ENCODE measurements around the gene CEP20.

CEP20 gene

DNA sequence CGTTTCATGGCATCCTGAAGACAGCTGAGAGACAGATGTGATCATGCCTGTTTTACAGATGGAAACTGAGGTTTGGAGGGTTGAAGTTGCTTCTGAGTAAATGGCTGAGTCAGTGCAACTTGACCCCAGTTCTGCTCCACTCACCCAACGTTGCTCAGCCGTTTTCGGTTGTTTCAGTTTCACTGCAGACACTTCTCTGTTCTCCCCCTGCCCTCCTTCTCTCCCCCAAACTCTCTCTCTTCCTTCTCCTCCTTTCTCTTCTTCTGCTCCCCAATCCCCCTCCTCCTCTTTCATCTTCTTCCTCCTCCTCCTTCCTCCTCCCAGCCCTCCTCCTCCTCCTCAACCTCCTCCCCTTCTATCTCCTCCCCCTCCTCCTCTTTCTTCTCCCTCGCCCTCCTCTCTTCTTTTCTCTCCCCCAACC is 9.4 kb upstream of the CEP20 start:
- DNase-seq (ENCODE audit: low read depth, low spot score) = no peak

GRCh38 chr16:15897121-15897780 is 8.8 kb upstream of the CEP20 start:
- no peak for DNase-seq (ENCODE audit: low read depth, low spot score)

DNA sequence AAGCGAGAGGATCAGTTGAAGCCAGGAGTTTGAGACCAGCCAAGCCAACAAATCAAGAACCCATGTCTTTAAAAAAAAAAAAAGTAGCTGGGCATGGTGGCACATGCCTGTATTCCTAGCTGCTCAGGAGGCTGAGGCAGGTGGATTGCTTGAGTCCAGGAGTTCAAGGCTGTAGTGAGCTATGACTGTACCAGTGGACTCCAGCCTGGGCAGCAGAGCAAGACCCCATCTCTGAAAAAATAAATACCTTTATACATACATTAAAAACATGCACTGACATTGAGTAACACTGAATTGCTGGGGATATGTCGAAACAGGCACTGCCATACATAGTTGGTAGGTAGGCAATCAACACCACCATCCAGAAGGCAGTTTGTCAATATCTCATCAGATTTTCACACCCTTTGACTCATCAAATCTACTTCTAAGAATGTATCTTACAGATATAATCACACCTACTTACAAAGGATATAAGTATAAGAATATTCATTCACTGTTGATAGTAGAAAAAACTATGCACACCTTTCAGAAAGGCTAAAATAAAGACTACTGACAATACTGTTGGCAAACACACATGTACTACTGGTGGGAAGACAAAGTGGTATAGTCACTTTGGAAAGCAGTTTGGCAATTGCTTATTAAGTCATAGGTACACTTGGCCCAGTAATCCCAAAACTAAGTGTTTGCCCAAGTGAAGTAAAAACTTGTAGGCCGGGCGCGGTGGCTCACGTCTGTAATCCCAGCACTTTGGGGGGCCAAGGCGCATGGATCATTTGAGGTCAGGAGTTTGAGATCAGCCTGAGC is 6.4 kb upstream of the CEP20 start:
- no peak for DNase-seq (ENCODE audit: low read depth, low spot score)

- DNase-seq (ENCODE audit: low read depth, low spot score) = no peak
Measured at GRCh38 chr16:15891508-15891907, 3.1 kb upstream of the CEP20 start.

DNA sequence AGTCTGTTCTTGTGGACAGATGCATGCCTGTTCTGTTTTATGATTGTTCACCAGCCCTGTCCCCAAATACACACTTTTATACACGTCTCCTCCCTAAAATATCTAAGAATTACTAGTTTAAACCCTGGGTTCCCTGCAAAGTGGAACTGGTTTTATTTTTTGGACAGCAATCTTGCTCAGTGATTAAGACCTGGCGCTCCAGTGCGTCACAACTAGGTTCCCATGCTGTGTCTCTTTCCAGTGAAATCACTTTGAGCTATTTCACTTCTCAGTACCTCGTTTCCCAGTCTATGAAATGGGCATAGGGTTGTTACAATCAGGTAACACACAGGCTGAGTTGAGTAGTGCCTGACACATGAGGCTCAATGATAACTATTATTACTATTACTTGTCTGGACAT is 1.1 kb downstream of the CEP20 start:
- DNase-seq (ENCODE audit: low read depth, low spot score) = no peak

GRCh38 chr16:15886078-15886477 is 2.3 kb downstream of the CEP20 start:
- no peak for DNase-seq (ENCODE audit: low read depth, low spot score)

- DNase-seq (ENCODE audit: low read depth, low spot score) = no peak
Measured at GRCh38 chr16:15885560-15886001, 2.8 kb downstream of the CEP20 start.

GRCh38 chr16:15882563-15882962 is 5.8 kb downstream of the CEP20 start:
- no peak for DNase-seq (ENCODE audit: low read depth, low spot score)

DNA sequence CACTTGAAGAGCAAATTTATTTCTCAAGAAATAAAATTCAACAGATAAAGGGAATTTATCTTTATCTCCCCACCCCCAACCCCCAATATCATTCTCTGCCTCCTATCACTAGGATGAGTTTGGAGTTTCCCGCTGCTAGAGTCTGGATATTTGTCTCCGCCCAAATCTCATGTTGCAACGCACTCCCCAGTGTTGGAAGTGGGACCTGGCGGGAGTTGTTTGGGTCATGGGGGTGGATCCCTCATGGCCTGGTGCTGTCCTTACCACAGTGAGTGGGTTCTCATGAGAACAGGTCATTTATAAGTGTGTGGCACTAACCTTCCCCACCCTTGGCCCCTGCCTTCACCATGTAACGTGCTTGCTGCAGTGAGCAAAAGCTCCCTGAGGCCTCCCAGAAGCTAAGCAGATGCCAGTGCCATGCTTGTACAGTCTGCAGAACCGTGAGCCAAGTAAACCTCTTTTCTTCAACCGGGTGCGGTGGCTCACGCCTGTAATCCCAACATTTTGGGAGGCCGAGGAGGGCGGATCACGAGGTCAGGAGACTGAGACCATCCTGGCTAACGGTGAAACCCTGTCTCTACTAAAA is 6.5 kb downstream of the CEP20 start:
- no peak for DNase-seq (ENCODE audit: low read depth, low spot score)

GRCh38 chr16:15880434-15881308 is 7.7 kb downstream of the CEP20 start:
- no peak for DNase-seq (ENCODE audit: low read depth, low spot score)

- no peak for DNase-seq (ENCODE audit: low read depth, low spot score)
Measured at GRCh38 chr16:15879255-15879811, 9.1 kb downstream of the CEP20 start.

DNA sequence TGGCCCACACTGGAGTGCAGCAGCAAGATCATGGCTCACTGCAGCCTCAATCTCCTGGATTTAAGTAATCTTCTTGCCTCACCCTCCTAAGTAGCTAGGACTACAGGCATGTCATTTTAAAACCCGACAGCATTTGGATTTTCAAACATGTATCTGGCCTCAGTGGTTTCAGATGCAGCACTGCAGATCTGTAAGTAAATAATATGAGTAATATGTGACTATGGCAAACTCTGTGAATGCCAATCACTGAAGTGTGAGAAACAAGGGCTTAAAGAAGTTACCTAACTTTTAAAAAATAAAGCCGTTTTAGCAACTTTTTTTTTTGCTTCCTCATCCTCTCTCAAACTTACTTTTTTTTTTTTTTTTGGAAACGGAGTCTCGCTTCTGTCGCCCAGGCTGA is 11.9 kb downstream of the CEP20 start:
- DNase-seq (ENCODE audit: low read depth, low spot score) = no peak

- no peak for DNase-seq (ENCODE audit: low read depth, low spot score)
Measured at GRCh38 chr16:15874745-15875314, 13.6 kb downstream of the CEP20 start.

GRCh38 chr16:15873737-15874136 is 14.7 kb downstream of the CEP20 start:
- no peak for DNase-seq (ENCODE audit: low read depth, low spot score)

DNA sequence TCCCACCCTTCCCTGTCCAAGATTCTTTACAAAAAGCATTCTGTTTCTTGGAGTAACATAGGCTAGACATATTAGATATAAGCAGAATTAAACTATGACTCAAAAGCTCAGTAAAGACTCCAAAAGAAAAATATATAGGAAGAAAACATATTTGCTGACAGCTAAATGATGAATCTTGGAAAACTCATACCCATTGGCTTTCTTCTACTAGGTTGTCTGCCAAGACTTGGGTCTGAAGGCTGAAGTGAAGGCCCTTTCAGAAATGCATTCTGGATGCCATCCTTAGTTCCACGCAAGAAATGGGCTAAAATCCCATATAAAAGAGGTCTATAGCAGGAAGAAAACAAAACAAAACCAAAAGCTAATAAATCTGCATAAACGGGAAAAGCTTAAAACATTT is 15.1 kb downstream of the CEP20 start:
- no peak for DNase-seq (ENCODE audit: low read depth, low spot score)

GRCh38 chr16:15870011-15870410 is 18.4 kb downstream of the CEP20 start:
- DNase-seq (ENCODE audit: low read depth, low spot score) = no peak

DNA sequence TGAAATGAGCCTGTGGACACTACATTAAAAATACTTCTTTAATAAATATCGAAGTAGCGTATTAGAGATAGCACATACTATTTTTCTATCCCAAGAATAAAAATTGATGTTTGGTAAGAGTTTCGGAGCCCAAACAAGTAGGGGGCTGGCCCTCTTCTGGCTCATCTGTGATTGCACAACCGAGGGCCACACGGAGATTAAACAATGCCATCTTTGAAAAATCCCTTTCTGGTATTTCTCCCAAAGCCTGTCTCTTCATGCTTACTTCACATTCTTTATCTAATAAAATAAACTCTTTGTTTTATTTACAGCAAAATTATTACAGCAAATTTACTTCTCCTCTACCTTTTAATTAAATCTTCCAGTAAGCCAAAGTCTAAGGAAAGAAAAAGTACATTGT is 22.0 kb downstream of the CEP20 start:
- no peak for DNase-seq (ENCODE audit: low read depth, low spot score)

GRCh38 chr16:15865742-15866141 is 22.7 kb downstream of the CEP20 start:
- no peak for DNase-seq (ENCODE audit: low read depth, low spot score)

DNA sequence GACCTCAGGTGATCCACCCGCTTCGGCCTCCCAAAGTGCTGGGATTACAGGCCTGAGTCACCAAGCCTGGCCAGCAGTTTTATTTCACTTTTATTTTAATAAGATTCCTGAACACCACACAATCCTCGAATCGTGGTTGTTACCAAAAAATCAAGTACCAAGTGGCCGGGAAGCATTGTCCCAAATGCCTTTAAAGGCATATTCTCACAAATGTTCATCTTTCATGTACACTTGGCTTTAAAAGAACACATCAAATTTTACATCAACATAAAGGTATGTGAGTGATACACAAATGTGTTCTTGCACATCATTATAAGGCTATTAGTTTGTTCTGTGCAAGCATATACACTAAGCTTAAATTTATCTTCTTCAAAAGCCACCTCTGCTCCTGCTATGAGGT is 23.5 kb downstream of the CEP20 start:
- DNase-seq (ENCODE audit: low read depth, low spot score) = no peak

GRCh38 chr16:15861996-15862395 is 26.4 kb downstream of the CEP20 start:
- DNase-seq (ENCODE audit: low read depth, low spot score) = no peak

Data from smooth muscle cell of the brain vasculature (primary cell).